Keratinocyte (primary cell): ENCODE measurements around the gene CMAS. TPM values are rescaled to one million over a fixed set of nuclear protein-coding genes. Genes with fewer than 3 reads are reported as not detected.

ENCODE experiments used
- DNase-seq: peaks from one replicate; pipeline ENCODE4 v3.0.0-alpha.2; 2011; ENCODE audit warnings: low read depth, missing footprints, low spot score
- FAIRE-seq: peaks from 2 replicates; lab custom pipeline; 2011; peaks lifted over from hg19 to GRCh38; lab: Jason Lieb, UNC
- H2AFZ ChIP-seq: 2 replicates; pipeline ENCODE4 v1.6.0; 2012; ENCODE audit warnings: low read length, control low read depth, inconsistent platforms; ENCODE audit not compliant: control insufficient read depth
- H3K27ac ChIP-seq: 2 replicates; pipeline ENCODE4 v1.5.1; 2011; ENCODE audit warnings: low read length; ENCODE audit not compliant: control insufficient read depth, insufficient read depth
- H3K27me3 ChIP-seq: 3 replicates; pipeline ENCODE4 v1.6.0; 2011; ENCODE audit warnings: low read length; ENCODE audit not compliant: control insufficient read depth, insufficient read depth; ENCODE audit errors: extremely low read depth
- H3K36me3 ChIP-seq, 2 experiments: 2 replicates in 1 of 2; 3 replicates in 1 of 2; pipeline ENCODE4 v1.5.1; 2011; ENCODE audit warnings: low read length in 2 of 2, mild to moderate bottlenecking in 1 of 2; ENCODE audit not compliant: control insufficient read depth in 2 of 2, insufficient read depth in 2 of 2; ENCODE audit errors: extremely low read depth in 1 of 2
- H3K4me1 ChIP-seq: 3 replicates; pipeline ENCODE4 v1.5.1; 2011; ENCODE audit warnings: low read length; ENCODE audit not compliant: control insufficient read depth, insufficient read depth; ENCODE audit errors: extremely low read depth
- H3K4me2 ChIP-seq: 3 replicates; pipeline ENCODE4 v1.6.0; 2011; ENCODE audit warnings: low read depth, low read length; ENCODE audit not compliant: control insufficient read depth, insufficient read depth; ENCODE audit errors: extremely low read depth
- H3K4me3 ChIP-seq, 3 experiments: fragments of 200-600 bp in 1 of 3; sonication (generic) in 1 of 3; 2 replicates in 2 of 3; 3 replicates in 1 of 3; pipeline ENCODE4 v1.5.1; 2011 to 2016; ENCODE audit warnings: low read length in 3 of 3, mild to moderate bottlenecking in 3 of 3, control low read depth in 2 of 3, inconsistent platforms in 1 of 3, low read depth in 1 of 3, mixed read lengths in 1 of 3, mixed run types in 1 of 3, moderate library complexity in 1 of 3; ENCODE audit not compliant: control insufficient read depth in 2 of 3, insufficient read depth in 2 of 3; ENCODE audit errors: extremely low read depth in 1 of 3
- H3K79me2 ChIP-seq: 2 replicates; pipeline ENCODE4 v1.6.0; 2012; ENCODE audit warnings: low read length; ENCODE audit not compliant: control insufficient read depth, insufficient read depth
- H3K9ac ChIP-seq: 3 replicates; pipeline ENCODE4 v1.6.0; 2011; ENCODE audit warnings: low read length; ENCODE audit not compliant: control insufficient read depth, insufficient read depth; ENCODE audit errors: extremely low read depth
- H3K9me1 ChIP-seq: 3 replicates; pipeline ENCODE4 v1.6.0; 2011; ENCODE audit warnings: low read length; ENCODE audit not compliant: control insufficient read depth, insufficient read depth; ENCODE audit errors: extremely low read depth
- H3K9me3 ChIP-seq: 2 replicates; pipeline ENCODE4 v1.5.1; 2012; ENCODE audit warnings: low read depth, low read length; ENCODE audit not compliant: control insufficient read depth
- H4K20me1 ChIP-seq: 3 replicates; pipeline ENCODE4 v1.6.0; 2011; ENCODE audit warnings: low read length; ENCODE audit not compliant: control insufficient read depth, insufficient read depth; ENCODE audit errors: extremely low read depth
- EZH2 ChIP-seq: IDR thresholded peaks from one replicate; pipeline ENCODE4 v1.6.1; 2012; ENCODE audit warnings: inconsistent platforms, mild to moderate bottlenecking, low read length, moderate library complexity
- dilution Hi-C: fragments of 300-500 bp; cut with MboI; formaldehyde crosslinking; loops from one replicate; pipeline ENCODE4 v1.7.0; 2020; ENCODE audit warnings: low sequenced_read_pairs; ENCODE audit not compliant: extremely low pct_ligation_motif_present
- polyA plus RNA-seq, 5 experiments: library from polyadenylated mRNA; depleted of rRNA in 3 of 5; stranded (reverse) in 3 of 5; stranded (forward) in 1 of 5; unstranded in 1 of 5; fragments of >200 nt; gene quantifications; 1 replicate in 1 of 5; 2 replicates in 3 of 5; 3 replicates in 1 of 5; pipeline versions ENCODE4 v1.2.1 to v1.2.3, GENCODE V29; 2011 to 2012; ENCODE audit warnings: missing spikeins in 2 of 5, low read depth in 1 of 5, low replicate concordance in 1 of 5
- TF ChIP-seq, protein P1 (sequence below), 3 experiments: IDR thresholded peaks in 1 of 3; conservative IDR thresholded peaks in 1 of 3; optimal IDR thresholded peaks in 1 of 3; 2 replicates in 2 of 3; 3 replicates in 1 of 3; pipeline versions ENCODE3 to v1.5.1; 2011; ENCODE audit warnings: low read length in 3 of 3, mild to moderate bottlenecking in 3 of 3, moderate library complexity in 2 of 3, control low read depth in 1 of 3, inconsistent platforms in 1 of 3; ENCODE audit not compliant: insufficient read depth in 2 of 3; ENCODE audit errors: extremely low read depth in 1 of 3

CMAS gene
- polyA plus RNA-seq, 1 donor (not counting 4 experiments of a cell fraction or from before 2014, with no cell fraction given) = 55.0 TPM

DNA sequence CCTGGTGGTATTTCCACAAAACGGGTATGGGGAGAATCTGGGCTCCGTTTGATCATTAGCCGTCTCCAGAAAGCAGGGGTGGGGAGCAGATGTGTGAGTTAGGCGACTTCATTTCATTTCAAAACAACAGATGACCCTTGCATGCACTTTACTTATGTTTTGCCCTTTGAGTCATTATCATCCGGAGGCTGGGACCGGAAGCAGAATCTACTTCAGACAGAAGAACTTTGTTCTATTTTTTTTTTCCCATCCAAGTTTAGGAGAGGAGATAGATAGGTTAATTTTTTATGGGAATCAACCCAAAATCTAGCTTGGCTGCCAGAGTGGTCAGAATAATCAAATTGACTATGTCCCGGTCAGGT is 31.3 kb upstream of the CMAS start:
- no peak overlapping the region for H3K4me2 ChIP-seq
- no peak overlapping the region for H3K9ac ChIP-seq
- no peaks in the 10 kb centered on the region for H3K36me3 ChIP-seq
- H3K27ac ChIP-seq = no peak overlapping the region
- FAIRE-seq (no peak), DNase-seq (no peak)
- no peaks in the 10 kb centered on the region for H3K27me3 ChIP-seq
- H3K4me3 ChIP-seq = no peak overlapping the region
- H3K9me3 ChIP-seq = no peaks in the 10 kb centered on the region
- H3K4me1 ChIP-seq = no peaks in the 10 kb centered on the region
- H4K20me1 ChIP-seq = no peaks in the 10 kb centered on the region
- no peaks in the 10 kb centered on the region for H3K9me1 ChIP-seq
- no peaks in the 10 kb centered on the region for H3K79me2 ChIP-seq
- dilution Hi-C loops = loop anchor here (25.0 kb wide), 1 partner anchor 327 kb away; no protein-coding TSS in a partner anchor
- no peak overlapping the region for H2AFZ ChIP-seq
- no peak for TF ChIP-seq EZH2
- TF ChIP-seq, protein P1, sequence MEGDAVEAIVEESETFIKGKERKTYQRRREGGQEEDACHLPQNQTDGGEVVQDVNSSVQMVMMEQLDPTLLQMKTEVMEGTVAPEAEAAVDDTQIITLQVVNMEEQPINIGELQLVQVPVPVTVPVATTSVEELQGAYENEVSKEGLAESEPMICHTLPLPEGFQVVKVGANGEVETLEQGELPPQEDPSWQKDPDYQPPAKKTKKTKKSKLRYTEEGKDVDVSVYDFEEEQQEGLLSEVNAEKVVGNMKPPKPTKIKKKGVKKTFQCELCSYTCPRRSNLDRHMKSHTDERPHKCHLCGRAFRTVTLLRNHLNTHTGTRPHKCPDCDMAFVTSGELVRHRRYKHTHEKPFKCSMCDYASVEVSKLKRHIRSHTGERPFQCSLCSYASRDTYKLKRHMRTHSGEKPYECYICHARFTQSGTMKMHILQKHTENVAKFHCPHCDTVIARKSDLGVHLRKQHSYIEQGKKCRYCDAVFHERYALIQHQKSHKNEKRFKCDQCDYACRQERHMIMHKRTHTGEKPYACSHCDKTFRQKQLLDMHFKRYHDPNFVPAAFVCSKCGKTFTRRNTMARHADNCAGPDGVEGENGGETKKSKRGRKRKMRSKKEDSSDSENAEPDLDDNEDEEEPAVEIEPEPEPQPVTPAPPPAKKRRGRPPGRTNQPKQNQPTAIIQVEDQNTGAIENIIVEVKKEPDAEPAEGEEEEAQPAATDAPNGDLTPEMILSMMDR (optimal IDR thresholded peaks at IDR 0.05 in 1 of 3, IDR thresholded peaks at IDR 0.05 in 1 of 3, conservative IDR thresholded peaks at IDR 0.05 in 1 of 3; ENCODE audit: extremely low read depth in 1 of 3, insufficient read depth in 2 of 3, low read length in 3 of 3) = no peak

DNA sequence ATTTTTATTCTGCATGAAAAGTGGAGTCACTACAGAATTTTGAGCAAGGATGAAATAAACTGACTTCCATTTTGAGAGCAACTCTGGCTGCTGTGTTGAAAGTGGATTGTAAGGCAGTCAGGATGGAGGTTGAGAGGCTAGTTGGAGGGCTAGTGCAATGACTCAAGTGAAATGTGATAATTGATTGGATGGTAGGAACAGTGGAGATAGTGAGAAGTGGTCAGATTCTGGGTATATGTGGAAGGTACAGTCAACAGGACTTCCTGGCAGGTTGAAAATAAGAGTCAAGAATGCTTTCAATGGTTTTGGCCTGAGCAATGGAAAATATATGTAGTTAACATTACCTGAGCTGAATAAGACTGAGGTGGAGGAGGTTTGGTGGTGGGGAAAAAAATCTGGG is 29.0 kb upstream of the CMAS start:
- DNase-seq (no peak), FAIRE-seq (no peak)
- H3K79me2 ChIP-seq = no peaks in the 10 kb centered on the region
- H3K9me1 ChIP-seq = no peaks in the 10 kb centered on the region
- no peak overlapping the region for H2AFZ ChIP-seq
- no peak overlapping the region for H3K4me3 ChIP-seq
- no peak overlapping the region for H3K27ac ChIP-seq
- H3K36me3 ChIP-seq = no peaks in the 10 kb centered on the region
- dilution Hi-C loops = loop anchor here (25.0 kb wide), 1 partner anchor 330 kb away; no protein-coding TSS in a partner anchor
- no peak overlapping the region for H3K9ac ChIP-seq
- H3K9me3 ChIP-seq = no peaks in the 10 kb centered on the region
- H3K4me2 ChIP-seq = no peak overlapping the region
- no peaks in the 10 kb centered on the region for H4K20me1 ChIP-seq
- no peak for TF ChIP-seq EZH2
- TF ChIP-seq, protein P1 (optimal IDR thresholded peaks at IDR 0.05 in 1 of 3, IDR thresholded peaks at IDR 0.05 in 1 of 3, conservative IDR thresholded peaks at IDR 0.05 in 1 of 3; ENCODE audit: extremely low read depth in 1 of 3, insufficient read depth in 2 of 3, low read length in 3 of 3) = no peak
- peaks cover 6% of the 10 kb centered on the region for H3K4me1 ChIP-seq
- H3K27me3 ChIP-seq = no peaks in the 10 kb centered on the region
